GM18526 (cell line): ENCODE results near the gene SLC5A11.

Experiments
- POLR2A ChIP-seq: IDR thresholded peaks from 3 replicates; pipeline ENCODE4 v1.6.1; 2011; ENCODE audit not compliant: insufficient read length; ENCODE audit errors: extremely low read depth

The SLC5A11 gene

GRCh38 chr16:24883714-24884151 lies 38.0 kb downstream of the SLC5A11 start:
- no peak for TF ChIP-seq POLR2A

GRCh38 chr16:24887472-24887871 lies 41.7 kb downstream of the SLC5A11 start:
- TF ChIP-seq POLR2A: no peak

DNA sequence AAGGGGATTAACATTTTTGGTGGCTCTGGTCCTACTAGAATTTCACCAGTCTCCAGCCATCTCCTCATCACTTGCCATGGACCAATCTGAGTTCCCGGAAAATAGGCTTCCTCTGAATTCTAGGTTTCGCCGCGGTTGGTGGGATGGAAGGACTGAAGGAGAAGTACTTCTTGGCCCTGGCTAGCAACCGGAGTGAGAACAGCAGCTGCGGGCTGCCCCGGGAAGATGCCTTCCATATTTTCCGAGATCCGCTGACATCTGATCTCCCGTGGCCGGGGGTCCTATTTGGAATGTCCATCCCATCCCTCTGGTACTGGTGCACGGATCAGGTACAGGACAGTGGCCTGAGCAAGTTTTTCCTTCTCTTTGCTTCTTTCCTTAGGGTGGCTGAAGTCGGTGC lies 45.0 kb downstream of the SLC5A11 start:
- no peak for TF ChIP-seq POLR2A

- TF ChIP-seq POLR2A: no peak
Measured at GRCh38 chr16:24896439-24896838, 50.7 kb downstream of the SLC5A11 start.

GRCh38 chr16:24900230-24900629 lies 54.5 kb downstream of the SLC5A11 start:
- no peak for TF ChIP-seq POLR2A

GRCh38 chr16:24906199-24906808 lies 60.5 kb downstream of the SLC5A11 start:
- TF ChIP-seq POLR2A: no peak

- no peak for TF ChIP-seq POLR2A
Measured at GRCh38 chr16:24906901-24907300, 61.1 kb downstream of the SLC5A11 start.

GRCh38 chr16:24908716-24909115 lies 63.0 kb downstream of the SLC5A11 start:
- no peak for TF ChIP-seq POLR2A

DNA sequence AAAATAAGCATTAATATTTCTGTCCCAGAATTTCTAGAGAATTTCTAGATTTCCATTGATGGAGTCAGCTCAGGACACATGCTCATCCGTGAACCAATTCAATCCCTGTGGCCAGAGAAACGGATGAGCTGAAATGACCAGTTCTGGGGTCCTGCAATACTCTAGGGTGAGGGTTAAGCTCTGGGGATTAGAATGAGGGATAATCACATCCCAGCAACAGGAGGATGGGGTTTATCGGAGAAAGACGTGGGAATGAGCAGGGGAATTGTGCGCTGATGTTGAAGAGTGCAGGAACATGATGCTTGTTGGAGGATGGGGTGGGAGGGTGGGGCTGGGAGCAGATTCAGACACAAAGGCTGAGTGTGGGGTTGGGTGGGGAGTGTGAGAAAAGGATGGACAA lies 64.1 kb downstream of the SLC5A11 start:
- no peak for TF ChIP-seq POLR2A

- TF ChIP-seq POLR2A: no peak
Measured at GRCh38 chr16:24915019-24915418, 69.3 kb downstream of the SLC5A11 start.

DNA sequence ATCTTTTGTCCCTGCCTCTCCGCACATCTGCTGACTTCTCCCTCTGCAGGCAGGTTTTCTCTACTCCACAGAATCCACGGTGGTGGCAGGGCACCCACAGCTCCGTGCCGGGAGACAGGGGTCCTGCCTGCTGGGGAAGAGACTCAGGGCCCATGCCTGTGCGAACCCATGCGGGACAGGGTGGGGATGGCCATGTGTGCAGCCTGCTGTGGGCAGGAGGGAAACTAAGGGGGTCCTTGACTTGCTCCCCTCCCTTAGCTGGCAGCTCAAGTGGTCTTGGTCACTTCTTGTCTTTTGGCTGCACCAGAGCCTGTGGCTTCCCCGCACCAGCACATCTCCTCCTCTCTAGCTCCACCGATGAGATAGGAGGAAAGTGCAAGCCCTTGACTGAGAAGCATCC lies 69.8 kb downstream of the SLC5A11 start:
- no peak for TF ChIP-seq POLR2A

DNA sequence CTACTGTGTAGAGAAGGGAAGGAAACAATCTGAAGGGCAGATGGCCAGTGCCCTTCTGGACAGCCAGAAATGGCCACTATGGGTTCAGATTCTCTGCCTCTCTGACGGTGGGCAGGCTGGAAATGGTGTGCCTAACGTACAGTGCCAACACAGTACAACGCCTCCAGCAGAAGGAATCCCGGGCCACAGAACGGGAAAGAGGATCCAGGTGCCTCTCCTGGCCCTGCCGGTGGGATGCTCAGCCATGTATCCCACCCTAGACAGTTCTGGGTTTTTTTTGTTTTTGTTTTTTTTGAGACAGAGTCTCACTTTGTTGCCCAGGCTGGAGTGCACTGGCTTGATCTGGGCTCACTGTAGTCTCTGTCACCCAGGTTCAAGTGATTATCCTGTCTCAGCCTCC lies 71.5 kb downstream of the SLC5A11 start:
- no peak for TF ChIP-seq POLR2A

- no peak for TF ChIP-seq POLR2A
Measured at GRCh38 chr16:24917891-24918290, 72.1 kb downstream of the SLC5A11 start.

DNA sequence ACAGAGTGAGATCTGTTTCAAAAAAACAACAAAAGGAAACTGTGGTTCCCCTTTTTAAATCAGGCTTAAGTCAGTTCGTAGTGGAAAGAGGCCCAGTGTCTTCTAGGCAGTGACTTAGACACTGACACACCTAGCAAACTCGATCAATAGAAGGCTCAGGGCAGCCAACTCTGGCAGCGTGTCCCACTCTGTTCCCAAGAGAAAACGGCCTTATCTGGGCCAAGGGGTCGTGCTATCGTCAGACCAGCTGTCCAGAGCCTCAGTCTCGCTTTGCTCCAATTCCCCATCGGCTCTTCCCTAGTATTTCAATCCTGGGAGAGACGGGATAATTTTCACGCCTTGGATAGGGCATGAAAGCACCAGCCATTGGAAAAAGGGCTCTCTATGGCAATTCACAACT lies 72.9 kb downstream of the SLC5A11 start:
- no peak for TF ChIP-seq POLR2A

GRCh38 chr16:24919536-24919935 lies 73.8 kb downstream of the SLC5A11 start:
- TF ChIP-seq POLR2A: no peak

GRCh38 chr16:24920568-24920967 lies 74.8 kb downstream of the SLC5A11 start:
- no peak for TF ChIP-seq POLR2A

DNA sequence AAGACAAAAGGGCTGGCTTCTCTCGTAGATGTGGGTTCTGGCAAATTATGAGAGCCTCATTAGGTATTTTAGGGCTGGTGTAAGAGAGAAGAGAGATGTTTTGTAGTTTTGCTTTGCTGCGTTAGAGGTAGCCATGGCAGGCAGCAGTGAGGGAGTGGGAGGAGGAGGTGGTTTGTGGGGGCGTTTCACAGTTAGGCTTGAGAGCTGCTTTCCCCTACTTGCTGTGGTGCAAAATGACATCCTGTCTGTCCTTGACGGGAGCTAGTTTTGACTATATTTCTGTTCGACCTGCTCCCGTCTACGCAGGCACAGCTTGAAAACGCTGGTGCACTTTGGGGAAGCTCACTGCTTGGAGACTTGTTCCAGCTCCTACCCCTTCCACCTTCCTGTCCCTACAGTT lies 75.5 kb downstream of the SLC5A11 start:
- no peak for TF ChIP-seq POLR2A
